CD14-positive monocyte (primary cell): ENCODE measurements around the gene DDAH1. TPM values are rescaled to one million over a fixed set of nuclear protein-coding genes. Genes with fewer than 3 reads are reported as not detected.

Source experiments
- DNase-seq, 3 donors: peaks; one replicate each; pipeline ENCODE4 v3.0.0-alpha.2; 2011 to 2022
- H2AFZ ChIP-seq: 2 replicates; pipeline ENCODE4 v1.6.0; 2012; ENCODE audit warnings: mild to moderate bottlenecking, low read depth, low read length, inconsistent platforms; ENCODE audit not compliant: insufficient read depth, poor library complexity, severe bottlenecking
- H3K27ac ChIP-seq, 2 donors: 1 replicate in 1 of 2; 2 replicates in 1 of 2; pipeline ENCODE4 v1.5.1; 2012 to 2013; ENCODE audit warnings: low read length in 2 of 2, control low read depth in 1 of 2, inconsistent platforms in 1 of 2, low read depth in 1 of 2, mild to moderate bottlenecking in 1 of 2
- H3K27me3 ChIP-seq, 2 donors: one replicate each; pipeline versions ENCODE4 v1.6.0 to v1.6.1; 2011 to 2013; ENCODE audit warnings: low read length in 2 of 2; ENCODE audit not compliant: control insufficient read depth in 2 of 2, insufficient read depth in 2 of 2
- H3K36me3 ChIP-seq, 2 donors: replicated peaks in 1 of 2; 1 replicate in 1 of 2; 2 replicates in 1 of 2; pipeline versions ENCODE4 v1.5.1 to v1.6.1; 2012 to 2013; ENCODE audit warnings: low read length in 2 of 2, control low read depth in 1 of 2, inconsistent platforms in 1 of 2, mild to moderate bottlenecking in 1 of 2; ENCODE audit not compliant: insufficient read depth in 2 of 2, control insufficient read depth in 1 of 2
- H3K4me1 ChIP-seq, 2 donors: 1 replicate in 1 of 2; 2 replicates in 1 of 2; pipeline versions ENCODE4 v1.5.1 to v1.6.1; 2012 to 2013; ENCODE audit warnings: low read length in 2 of 2, control low read depth in 1 of 2, inconsistent platforms in 1 of 2, mild to moderate bottlenecking in 1 of 2, moderate library complexity in 1 of 2; ENCODE audit not compliant: insufficient read depth in 2 of 2, control insufficient read depth in 1 of 2
- H3K4me2 ChIP-seq: replicated peaks from 2 replicates; pipeline ENCODE3; 2012; ENCODE audit warnings: low read length, moderate library complexity, mild to moderate bottlenecking; ENCODE audit not compliant: poor library complexity, severe bottlenecking; ENCODE audit errors: extremely low read depth
- H3K4me3 ChIP-seq, 3 experiments: fragments of 200-600 bp in 1 of 3; sonication (generic) in 1 of 3; replicated peaks in 1 of 3; 1 replicate in 2 of 3; 2 replicates in 1 of 3; pipeline ENCODE4 v1.5.1; 2011 to 2013; ENCODE audit warnings: low read length in 3 of 3, mild to moderate bottlenecking in 3 of 3, control low read depth in 2 of 3, low read depth in 2 of 3, inconsistent platforms in 1 of 3, moderate library complexity in 1 of 3
- H3K79me2 ChIP-seq: 2 replicates; pipeline ENCODE4 v1.6.0; 2012; ENCODE audit warnings: mild to moderate bottlenecking, control low read depth, inconsistent platforms, low read length, moderate library complexity; ENCODE audit not compliant: insufficient read depth
- H3K9ac ChIP-seq: 2 replicates; pipeline ENCODE4 v1.6.0; 2017; ENCODE audit warnings: low read length, mild to moderate bottlenecking; ENCODE audit not compliant: insufficient read depth, poor library complexity, severe bottlenecking
- H3K9me3 ChIP-seq, 2 donors: replicated peaks in 1 of 2; 1 replicate in 1 of 2; 2 replicates in 1 of 2; pipeline versions ENCODE4 v1.5.1 to v1.6.1; 2012 to 2013; ENCODE audit warnings: low read length in 2 of 2, control low read depth in 1 of 2; ENCODE audit not compliant: control insufficient read depth in 1 of 2, insufficient read depth in 1 of 2
- H4K20me1 ChIP-seq: 2 replicates; pipeline ENCODE4 v1.6.0; 2012; ENCODE audit warnings: mild to moderate bottlenecking, low read length, control low read depth, moderate library complexity; ENCODE audit not compliant: insufficient read depth
- H3K27ac Mint-ChIP-seq, 7 donors: one replicate each; pipeline ENCODE4 v1.8.0; 2020; ENCODE audit warnings: mild to moderate bottlenecking in 7 of 7, mixed read lengths in 7 of 7, moderate library complexity in 6 of 7, inconsistent platforms in 2 of 7
- H3K27me3 Mint-ChIP-seq, 3 donors: one replicate each; pipeline ENCODE4 v1.8.0; 2021 to 2022; ENCODE audit warnings: low read depth in 3 of 3, mild to moderate bottlenecking in 3 of 3, mixed read lengths in 3 of 3, moderate library complexity in 3 of 3, inconsistent platforms in 1 of 3
- H3K36me3 Mint-ChIP-seq, 2 donors: one replicate each; pipeline ENCODE4 v1.8.0; 2020; ENCODE audit warnings: mixed read lengths in 2 of 2, inconsistent platforms in 1 of 2, mild to moderate bottlenecking in 1 of 2
- H3K4me1 Mint-ChIP-seq: one replicate; pipeline ENCODE4 v1.8.0; 2020; ENCODE audit warnings: mild to moderate bottlenecking, mixed read lengths
- H3K4me3 Mint-ChIP-seq, 2 donors: one replicate each; pipeline ENCODE4 v1.8.0; 2020; ENCODE audit warnings: mild to moderate bottlenecking in 2 of 2, mixed read lengths in 2 of 2, moderate library complexity in 1 of 2
- H3K9me3 Mint-ChIP-seq, 7 donors: one replicate each; pipeline ENCODE4 v1.8.0; 2020 to 2022; ENCODE audit warnings: mixed read lengths in 7 of 7, mild to moderate bottlenecking in 6 of 7, moderate library complexity in 6 of 7, inconsistent platforms in 2 of 7
- CTCF ChIP-seq: fragments of 200-600 bp; IDR thresholded peaks from one replicate; pipeline ENCODE4 v1.8.0; 2022; ENCODE audit warnings: antibody characterized with exemption, mild to moderate bottlenecking
- WGBS: methylation state at CpG from one replicate; pipeline ENCODE4 v1.1.5; 2013; ENCODE audit warnings: missing lambda C conversion rate; ENCODE audit not compliant: insufficient coverage; 5-methylcytosine and 5-hydroxymethylcytosine counted together
- intact Hi-C, 2 donors: fragments of 100-400 bp; cut with micrococcal nuclease; formaldehyde crosslinking; loops; one replicate each; pipeline versions ENCODE4 v1.15.0 to v1.15.1; 2023
- polyA plus RNA-seq, 3 donors: library from polyadenylated mRNA; depleted of rRNA in 1 of 3; unstranded in 2 of 3; stranded (reverse) in 1 of 3; fragments of 300-500 nt in 2 of 3; fragments of >200 nt in 1 of 3; fragmentation: Illumina TruSeq in 2 of 3; gene quantifications; 1 replicate in 2 of 3; 2 replicates in 1 of 3; pipeline ENCODE4 v1.2.3, GENCODE V29; 2012 to 2021

Gene DDAH1
- polyA plus RNA-seq, 3 donors = not detected

GRCh38 chr1:85352055-85352454 lies 112.9 kb downstream of the DDAH1 start:
- H3K4me1 Mint-ChIP-seq = no peaks in the 10 kb centered on the region
- no peak overlapping the region for H3K9ac ChIP-seq
- H3K9me3 Mint-ChIP-seq = no peaks in the 10 kb centered on the region
- H3K36me3 ChIP-seq = no peaks in the 10 kb centered on the region
- no peaks in the 10 kb centered on the region for H3K4me1 ChIP-seq
- no peaks in the 10 kb centered on the region for H4K20me1 ChIP-seq
- no peak overlapping the region for H3K27ac ChIP-seq
- H2AFZ ChIP-seq = no peak overlapping the region
- H3K4me3 ChIP-seq = no peak overlapping the region
- no peak overlapping the region for H3K4me2 ChIP-seq
- H3K27ac Mint-ChIP-seq = no peak overlapping the region
- H3K27me3 ChIP-seq = no peaks in the 10 kb centered on the region
- H3K36me3 Mint-ChIP-seq = no peaks in the 10 kb centered on the region
- no peaks in the 10 kb centered on the region for H3K9me3 ChIP-seq
- WGBS = 100% methylated on average over 1 of the region's 4 CpGs
- intact Hi-C loops = no loop called here
- no peak overlapping the region for H3K4me3 Mint-ChIP-seq
- no peaks in the 10 kb centered on the region for H3K79me2 ChIP-seq
- no peak for DNase-seq
- no peaks in the 10 kb centered on the region for H3K27me3 Mint-ChIP-seq
- no peak for TF ChIP-seq CTCF

- Histone ChIP-seq H3K27ac (no peak overlapping the region), H3K9ac (no peak overlapping the region)
- TF ChIP-seq CTCF = no peak
Measured at GRCh38 chr1:85351202-85351828, 113.6 kb downstream of the DDAH1 start.

More at GRCh38 chr1:85351202-85351828, 113.6 kb downstream of the DDAH1 start:
- no peak overlapping the region for H3K27ac Mint-ChIP-seq
- H3K4me1 ChIP-seq = no peaks in the 10 kb centered on the region
- H3K27me3 Mint-ChIP-seq = peaks cover 0 to under 1% (median 0%) of the 10 kb centered on the region in 3 donors
- no peaks in the 10 kb centered on the region for H3K27me3 ChIP-seq
- H3K4me3 ChIP-seq = no peak overlapping the region
- no peaks in the 10 kb centered on the region for H4K20me1 ChIP-seq
- H2AFZ ChIP-seq = no peak overlapping the region
- H3K79me2 ChIP-seq = no peaks in the 10 kb centered on the region
- H3K36me3 Mint-ChIP-seq = no peaks in the 10 kb centered on the region
- WGBS = no CpG with 5 or more reads among the region's 3 CpGs
- no peak overlapping the region for H3K4me3 Mint-ChIP-seq
- H3K36me3 ChIP-seq = no peaks in the 10 kb centered on the region
- no peak for DNase-seq
- H3K4me1 Mint-ChIP-seq = no peaks in the 10 kb centered on the region
- H3K4me2 ChIP-seq = no peak overlapping the region
- intact Hi-C loops = no loop called here
- no peaks in the 10 kb centered on the region for H3K9me3 Mint-ChIP-seq
- H3K9me3 ChIP-seq = no peaks in the 10 kb centered on the region
